ENCODE measurements around the gene ZG16B.
A peak's percentile ranks its signal among the peaks of the same experiment; 100 is the strongest.

Gene ZG16B

GRCh38 chr16:2874032-2874911, 44.2 kb downstream of the ZG16B start:
- ATAC-seq (ENCODE audit: low read depth) (no peak), DNase-seq (ENCODE audit: low spot score) (no peak)
- TF ChIP-seq CTCF (IDR thresholded peaks at IDR 0.05; ENCODE audit: poor library complexity, severe bottlenecking), result no peak
- Histone ChIP-seq H3K27ac (ENCODE audit: poor library complexity, severe bottlenecking) (no peak overlapping the region), H3K36me3 (ENCODE audit: low read depth) (no peaks in the 10 kb centered on the region), H3K27me3 (ENCODE audit: insufficient read depth, poor library complexity, severe bottlenecking) (no peaks in the 10 kb centered on the region), H3K9me3 (ENCODE audit: severe bottlenecking) (no peaks in the 10 kb centered on the region), H3K4me1 (ENCODE audit: insufficient read depth, poor library complexity, severe bottlenecking) (peaks cover 5% of the 10 kb centered on the region), H3K4me3 (ENCODE audit: severe bottlenecking) (no peak overlapping the region)

DNA sequence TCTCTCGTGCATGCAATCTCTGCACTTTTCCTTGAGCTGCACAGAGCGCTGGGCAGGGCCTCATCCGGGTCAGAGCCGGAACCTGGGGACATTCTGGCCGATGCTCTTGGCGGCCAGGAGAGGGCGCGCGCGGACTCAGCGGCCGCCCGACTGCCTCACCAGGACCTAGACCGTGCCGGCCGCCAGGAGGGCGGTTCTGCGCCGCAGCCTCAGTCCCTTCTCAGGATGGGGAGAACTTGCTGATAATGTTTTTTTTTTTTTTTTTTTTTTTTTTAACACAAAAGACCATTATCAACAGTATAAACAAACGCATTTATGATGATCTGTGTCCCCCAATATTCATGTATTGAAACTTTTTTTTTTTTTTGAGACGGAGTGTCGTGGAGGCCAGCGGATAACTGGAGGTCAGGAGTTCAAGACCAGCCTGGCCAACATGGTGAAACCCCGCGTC, 44.8 kb downstream of the ZG16B start:
- peak; percentile 95 for TF ChIP-seq CTCF (IDR thresholded peaks at IDR 0.05; ENCODE audit: poor library complexity, severe bottlenecking)
- Histone ChIP-seq H3K27ac (ENCODE audit: poor library complexity, severe bottlenecking) (no peak overlapping the region), H3K4me1 (ENCODE audit: insufficient read depth, poor library complexity, severe bottlenecking) (peaks cover 5% of the 10 kb centered on the region), H3K36me3 (ENCODE audit: low read depth) (no peaks in the 10 kb centered on the region), H3K4me3 (ENCODE audit: severe bottlenecking) (no peak overlapping the region), H3K9me3 (ENCODE audit: severe bottlenecking) (no peaks in the 10 kb centered on the region), H3K27me3 (ENCODE audit: insufficient read depth, poor library complexity, severe bottlenecking) (no peaks in the 10 kb centered on the region)
- peak; percentile 70 for DNase-seq (ENCODE audit: low spot score)
- peak; percentile 95 for ATAC-seq (ENCODE audit: low read depth)

- Histone ChIP-seq H3K4me3 (ENCODE audit: severe bottlenecking) (no peak overlapping the region), H3K9me3 (ENCODE audit: severe bottlenecking) (no peaks in the 10 kb centered on the region), H3K4me1 (ENCODE audit: insufficient read depth, poor library complexity, severe bottlenecking) (no peaks in the 10 kb centered on the region), H3K27ac (ENCODE audit: poor library complexity, severe bottlenecking) (no peak overlapping the region), H3K27me3 (ENCODE audit: insufficient read depth, poor library complexity, severe bottlenecking) (no peaks in the 10 kb centered on the region), H3K36me3 (ENCODE audit: low read depth) (no peaks in the 10 kb centered on the region)
- no peak for TF ChIP-seq CTCF (IDR thresholded peaks at IDR 0.05; ENCODE audit: poor library complexity, severe bottlenecking)
- DNase-seq (ENCODE audit: low spot score) (no peak), ATAC-seq (ENCODE audit: low read depth) (no peak)
These were observed 49.9 kb downstream of the ZG16B start for GRCh38 chr16:2879854-2880508.

Data from RWPE2 (cell line).